ENCODE data around the gene CDCA3.

DNA sequence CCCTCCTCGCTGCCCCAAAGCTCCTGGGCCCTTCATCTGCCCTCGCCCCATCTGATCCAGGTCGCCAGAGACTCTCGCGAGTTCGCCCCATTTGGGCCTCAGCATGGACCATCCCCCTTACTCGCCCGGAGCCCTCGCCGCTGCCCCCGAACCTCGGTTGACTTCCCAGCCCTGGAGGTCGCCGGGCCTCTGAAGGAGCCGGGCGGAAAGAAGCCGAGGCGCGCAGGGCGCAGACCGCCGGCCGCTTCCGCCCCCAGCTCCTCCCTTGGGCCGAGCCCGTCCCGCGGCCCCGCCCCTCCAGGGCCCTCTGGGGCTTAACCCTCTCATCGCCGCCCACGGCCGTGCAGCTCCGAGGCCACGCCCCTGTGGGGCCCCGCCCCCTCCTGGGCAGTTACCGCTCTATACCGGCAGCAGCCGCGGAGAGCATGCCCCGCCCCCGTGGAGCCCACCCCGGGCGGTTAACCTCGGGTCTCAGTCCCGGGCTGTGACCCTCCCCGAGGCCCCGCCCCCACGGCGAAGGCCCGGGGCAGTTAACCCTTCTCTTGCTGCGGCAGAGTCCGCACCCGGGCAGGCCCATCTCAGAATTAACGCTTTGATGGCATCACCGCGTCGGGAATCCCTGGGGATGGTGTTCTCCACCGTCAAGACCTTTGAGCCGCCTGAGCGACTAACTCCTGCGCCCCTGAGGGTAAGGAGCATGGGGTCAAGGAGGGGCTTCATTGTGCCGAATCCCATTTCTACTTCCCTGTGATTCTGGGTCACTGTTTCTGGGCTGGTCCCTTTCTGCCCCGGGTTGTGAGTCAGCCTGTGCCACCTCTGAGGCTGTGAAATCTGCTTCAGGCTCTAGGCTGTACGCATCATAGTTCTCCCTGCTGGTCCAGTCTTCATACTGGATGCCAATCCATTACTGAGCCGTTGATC is 22.3 kb upstream of the CDCA3 start, which contains the start of gene SPSB2:
- TF ChIP-seq, protein P1, sequence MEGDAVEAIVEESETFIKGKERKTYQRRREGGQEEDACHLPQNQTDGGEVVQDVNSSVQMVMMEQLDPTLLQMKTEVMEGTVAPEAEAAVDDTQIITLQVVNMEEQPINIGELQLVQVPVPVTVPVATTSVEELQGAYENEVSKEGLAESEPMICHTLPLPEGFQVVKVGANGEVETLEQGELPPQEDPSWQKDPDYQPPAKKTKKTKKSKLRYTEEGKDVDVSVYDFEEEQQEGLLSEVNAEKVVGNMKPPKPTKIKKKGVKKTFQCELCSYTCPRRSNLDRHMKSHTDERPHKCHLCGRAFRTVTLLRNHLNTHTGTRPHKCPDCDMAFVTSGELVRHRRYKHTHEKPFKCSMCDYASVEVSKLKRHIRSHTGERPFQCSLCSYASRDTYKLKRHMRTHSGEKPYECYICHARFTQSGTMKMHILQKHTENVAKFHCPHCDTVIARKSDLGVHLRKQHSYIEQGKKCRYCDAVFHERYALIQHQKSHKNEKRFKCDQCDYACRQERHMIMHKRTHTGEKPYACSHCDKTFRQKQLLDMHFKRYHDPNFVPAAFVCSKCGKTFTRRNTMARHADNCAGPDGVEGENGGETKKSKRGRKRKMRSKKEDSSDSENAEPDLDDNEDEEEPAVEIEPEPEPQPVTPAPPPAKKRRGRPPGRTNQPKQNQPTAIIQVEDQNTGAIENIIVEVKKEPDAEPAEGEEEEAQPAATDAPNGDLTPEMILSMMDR (IDR thresholded peaks at IDR 0.05): peak in 2 of 3 experiments; percentile 10 to 37
- peak; percentile 74 for TF ChIP-seq POLR2A (IDR thresholded peaks at IDR 0.05; ENCODE audit: low read depth)
